ENCODE results near the gene ATE1. TPM values are rescaled to one million over a fixed set of nuclear protein-coding genes. Genes with fewer than 3 reads are reported as not detected.

Gene ATE1
- total RNA-seq, 1 experiment from 2014 or later: 39.2 TPM

- H3K4me1 ChIP-seq (ENCODE audit: control insufficient read depth in 1 of 2, insufficient read depth in 2 of 2, low read length in 2 of 2): no peaks in the 10 kb centered on the region
- CTCF ChIA-PET: interaction anchor here (1.0 to 1.7 kb wide), 4 partner anchors 8 to 747 kb away, joined by 4 to 8 read pairs (median 6); no protein-coding TSS in a partner anchor
- POLR2A ChIA-PET: no interaction called here
- no peak overlapping the region for H3K4me3 ChIP-seq (replicated peaks in 1 of 2; ENCODE audit: low read depth in 1 of 2, low read length in 2 of 2)
- H3K36me3 ChIP-seq (ENCODE audit: control insufficient read depth in 1 of 2, insufficient read depth in 2 of 2, low read length in 2 of 2): no peaks in the 10 kb centered on the region
- no peak overlapping the region for H3K27ac ChIP-seq (ENCODE audit: low read depth, low read length)
- H4K20me1 ChIP-seq (ENCODE audit: insufficient read depth): no peaks in the 10 kb centered on the region
- BruUV-seq (replicated peaks): no TSS peak
- no peaks in the 10 kb centered on the region for H3K79me2 ChIP-seq (ENCODE audit: insufficient read depth, low read length)
- no peak for ATAC-seq
- RAD21 ChIA-PET (ENCODE audit: low non-redundant PET in 1 of 2, low total read pairs in 2 of 2, uncharacterized antibody in 2 of 2, unreplicated experiment in 2 of 2): interaction anchor here in 1 of 2 experiments (0.8 kb wide), 1 partner anchor 753 kb away, joined by 3 read pairs; no protein-coding TSS in a partner anchor
- intact Hi-C loops (cut with micrococcal nuclease): no loop called here
- no peak overlapping the region for H3K9ac ChIP-seq (ENCODE audit: low read length)
- no peak overlapping the region for H3K4me2 ChIP-seq (ENCODE audit: low read length)
- TF ChIP-seq CEBPB (IDR thresholded peaks at IDR 0.05; ENCODE audit: low read depth): no peak
- TF ChIP-seq ATF3 (IDR thresholded peaks at IDR 0.05): no peak
- no peak for TF ChIP-seq EZH2phosphoT487 (IDR thresholded peaks at IDR 0.05; ENCODE audit: borderline replicate concordance)
- no peaks in the 10 kb centered on the region for H3K9me3 ChIP-seq (ENCODE audit: control insufficient read depth in 1 of 2, insufficient read depth in 1 of 2, low read depth in 1 of 2, low read length in 2 of 2)
- H3K27me3 ChIP-seq (ENCODE audit: insufficient read depth, low read length): peaks cover 20% of the 10 kb centered on the region
- H3K9me2 ChIP-seq (ENCODE audit: insufficient read depth): no peaks in the 10 kb centered on the region
- H2AFZ ChIP-seq (ENCODE audit: low read depth, low read length, poor library complexity, severe bottlenecking): no peak overlapping the region
- no peak for DNase-seq (ENCODE audit: low read depth, low spot score)
Measured at GRCh38 chr10:121695731-121696464, 231.9 kb downstream of the ATE1 start.

- Histone ChIP-seq H3K27me3 (ENCODE audit: insufficient read depth, low read length) (peaks cover 28% of the 10 kb centered on the region), H2AFZ (ENCODE audit: low read depth, low read length, poor library complexity, severe bottlenecking) (no peak overlapping the region), H3K27ac (ENCODE audit: low read depth, low read length) (no peak overlapping the region), H3K9me3 (ENCODE audit: control insufficient read depth in 1 of 2, insufficient read depth in 1 of 2, low read depth in 1 of 2, low read length in 2 of 2) (no peaks in the 10 kb centered on the region), H3K4me1 (ENCODE audit: control insufficient read depth in 1 of 2, insufficient read depth in 2 of 2, low read length in 2 of 2) (no peaks in the 10 kb centered on the region), H3K36me3 (ENCODE audit: control insufficient read depth in 1 of 2, insufficient read depth in 2 of 2, low read length in 2 of 2) (no peaks in the 10 kb centered on the region), H3K4me3 (replicated peaks in 1 of 2; ENCODE audit: low read depth in 1 of 2, low read length in 2 of 2) (no peak overlapping the region), H4K20me1 (ENCODE audit: insufficient read depth) (no peaks in the 10 kb centered on the region), H3K9ac (ENCODE audit: low read length) (no peak overlapping the region), H3K4me2 (ENCODE audit: low read length) (no peak overlapping the region), H3K79me2 (ENCODE audit: insufficient read depth, low read length) (no peaks in the 10 kb centered on the region), H3K9me2 (ENCODE audit: insufficient read depth) (no peaks in the 10 kb centered on the region)
- CTCF ChIA-PET: interaction anchor here (1.3 kb wide), 1 partner anchor 746 kb away, joined by 4 read pairs; no protein-coding TSS in a partner anchor
- BruUV-seq (replicated peaks): no TSS peak
- no peak for DNase-seq (ENCODE audit: low read depth, low spot score)
- ATAC-seq: no peak
- RAD21 ChIA-PET (ENCODE audit: low non-redundant PET in 1 of 2, low total read pairs in 2 of 2, uncharacterized antibody in 2 of 2, unreplicated experiment in 2 of 2): no interaction called here
- POLR2A ChIA-PET: no interaction called here
- intact Hi-C loops (cut with micrococcal nuclease): no loop called here
- TF ChIP-seq RAD21 (IDR thresholded peaks at IDR 0.05; ENCODE audit: low read depth) (no peak), SP1 (IDR thresholded peaks at IDR 0.05; ENCODE audit: low read depth) (no peak), MAX (IDR thresholded peaks at IDR 0.05) (no peak), TCF7L2 (IDR thresholded peaks at IDR 0.05; ENCODE audit: borderline replicate concordance, extremely low read depth, insufficient read depth, insufficient read length) (no peak), EZH2 (IDR thresholded peaks at IDR 0.05) (no peak), ZBTB33 (IDR thresholded peaks at IDR 0.05; ENCODE audit: extremely low read depth, insufficient replicate concordance, low read length) (no peak), ELF1 (IDR thresholded peaks at IDR 0.05; ENCODE audit: borderline replicate concordance, low read depth) (no peak), POLR2A (IDR thresholded peaks at IDR 0.05; ENCODE audit: borderline replicate concordance, extremely low read depth, insufficient read depth, insufficient read length) (no peak)
Measured at GRCh38 chr10:121694966-121695643, 232.7 kb downstream of the ATE1 start.

Measured in HCT116 (cell line).